Measurements from ENCODE around the gene MUC12.

- no peak for TF ChIP-seq POLR2A (IDR thresholded peaks at IDR 0.05)
- TF ChIP-seq CTCF (IDR thresholded peaks at IDR 0.05): no peak
These were observed 18.2 kb upstream of the MUC12 start for GRCh38 chr7:100951172-100951571.
